Astrocyte (in vitro differentiated cells and primary cell): ENCODE results near the gene E4F1. TPM values are rescaled to one million over a fixed set of nuclear protein-coding genes. Genes with fewer than 3 reads are reported as not detected.

Source experiments
- DNase-seq: peaks from one replicate; pipeline ENCODE4 v3.0.0-alpha.2; 2010; ENCODE audit warnings: low read depth
- FAIRE-seq: peaks from 2 replicates; lab custom pipeline; 2011; peaks lifted over from hg19 to GRCh38; lab: Jason Lieb, UNC
- H2AFZ ChIP-seq: 2 replicates; pipeline ENCODE4 v1.6.0; 2012; ENCODE audit warnings: low read depth, low read length, inconsistent platforms
- H3K27ac ChIP-seq: 2 replicates; pipeline ENCODE4 v1.5.1; 2011; ENCODE audit warnings: low read depth, low read length, inconsistent platforms
- H3K27me3 ChIP-seq: 2 replicates; pipeline ENCODE4 v1.6.0; 2011; ENCODE audit warnings: low read length, inconsistent platforms; ENCODE audit not compliant: insufficient read depth
- H3K36me3 ChIP-seq: 2 replicates; pipeline ENCODE4 v1.5.1; 2011; ENCODE audit warnings: low read length, inconsistent platforms; ENCODE audit not compliant: insufficient read depth
- H3K4me1 ChIP-seq: 2 replicates; pipeline ENCODE4 v1.5.1; 2011; ENCODE audit warnings: low read length, inconsistent platforms; ENCODE audit not compliant: insufficient read depth
- H3K4me2 ChIP-seq: 2 replicates; pipeline ENCODE4 v1.6.0; 2012; ENCODE audit warnings: low read length, inconsistent platforms
- H3K4me3 ChIP-seq: 2 replicates; pipeline ENCODE4 v1.5.1; 2011; ENCODE audit warnings: low read depth, mild to moderate bottlenecking, low read length, inconsistent platforms; ENCODE audit not compliant: insufficient read depth
- H3K79me2 ChIP-seq: 2 replicates; pipeline ENCODE4 v1.6.0; 2012; ENCODE audit warnings: mild to moderate bottlenecking, low read length, inconsistent platforms; ENCODE audit not compliant: insufficient read depth
- H3K9ac ChIP-seq: 2 replicates; pipeline ENCODE4 v1.6.0; 2012; ENCODE audit warnings: mild to moderate bottlenecking, low read length, inconsistent platforms
- H3K9me3 ChIP-seq: 2 replicates; pipeline ENCODE4 v1.5.1; 2012; ENCODE audit warnings: low read depth, mild to moderate bottlenecking, low read length, inconsistent platforms; ENCODE audit not compliant: insufficient read depth
- H4K20me1 ChIP-seq: 2 replicates; pipeline ENCODE4 v1.6.0; 2012; ENCODE audit warnings: low read length, inconsistent platforms; ENCODE audit not compliant: insufficient read depth
- H3K27ac Mint-ChIP-seq: one replicate; pipeline ENCODE4 v1.8.0; 2021; ENCODE audit warnings: mild to moderate bottlenecking, mixed read lengths; ENCODE audit not compliant: unreplicated experiment
- H3K27me3 Mint-ChIP-seq: one replicate; pipeline ENCODE4 v1.8.0; 2021; ENCODE audit warnings: low read depth, mixed read lengths; ENCODE audit not compliant: unreplicated experiment
- H3K36me3 Mint-ChIP-seq: one replicate; pipeline ENCODE4 v1.8.0; 2021; ENCODE audit warnings: low read depth, mixed read lengths; ENCODE audit not compliant: unreplicated experiment
- H3K4me1 Mint-ChIP-seq: one replicate; pipeline ENCODE4 v1.8.0; 2021; ENCODE audit warnings: low read depth, mixed read lengths; ENCODE audit not compliant: unreplicated experiment
- H3K4me3 Mint-ChIP-seq: one replicate; pipeline ENCODE4 v1.8.0; 2021; ENCODE audit warnings: mild to moderate bottlenecking, moderate library complexity, mixed read lengths; ENCODE audit not compliant: unreplicated experiment
- H3K9me3 Mint-ChIP-seq: one replicate; pipeline ENCODE4 v1.8.0; 2021; ENCODE audit warnings: mild to moderate bottlenecking, mixed read lengths; ENCODE audit not compliant: unreplicated experiment
- CTCF ChIP-seq: IDR thresholded peaks from 2 replicates; pipeline ENCODE4 v1.5.1; 2011; ENCODE audit warnings: low read depth, mild to moderate bottlenecking, inconsistent platforms, low read length, moderate library complexity; ENCODE audit not compliant: insufficient read depth
- EZH2 ChIP-seq: IDR thresholded peaks from 2 replicates; pipeline ENCODE4 v1.6.1; 2012; ENCODE audit warnings: mild to moderate bottlenecking, low read length, inconsistent platforms; ENCODE audit not compliant: insufficient read depth
- total RNA-seq: library from RNA; stranded (reverse); gene quantifications from 2 replicates; pipeline ENCODE4 v1.2.1, GENCODE V29; 2021

Gene E4F1
- total RNA-seq, 1 donor from 2014 or later = 22.8 TPM

- Mint-ChIP-seq H3K9me3 (no peaks in the 10 kb centered on the region), H3K27ac (peak overlapping the region; percentile 10), H3K4me1 (peaks cover 7% of the 10 kb centered on the region), H3K36me3 (peaks cover 6% of the 10 kb centered on the region), H3K4me3 (peak overlapping the region; percentile 73), H3K27me3 (no peaks in the 10 kb centered on the region)
- H3K27me3 ChIP-seq = no peaks in the 10 kb centered on the region
- H3K4me2 ChIP-seq = peak overlapping the region; percentile 36
- no peak overlapping the region for H3K27ac ChIP-seq
- H3K4me1 ChIP-seq = peaks cover 9% of the 10 kb centered on the region
- peak overlapping the region; percentile 10 for H3K9ac ChIP-seq
- H4K20me1 ChIP-seq = peaks cover 68% of the 10 kb centered on the region
- no peak overlapping the region for H3K4me3 ChIP-seq
- TF ChIP-seq CTCF (no peak), EZH2 (no peak)
- FAIRE-seq = no peak
- peaks cover 53% of the 10 kb centered on the region for H3K79me2 ChIP-seq
- H3K9me3 ChIP-seq = no peaks in the 10 kb centered on the region
- H3K36me3 ChIP-seq = peaks cover 2% of the 10 kb centered on the region
- DNase-seq = no peak
- H2AFZ ChIP-seq = no peak overlapping the region
These were observed 2.9 kb downstream of the E4F1 start for GRCh38 chr16:2226245-2226793.

- Mint-ChIP-seq H3K4me3 (no peak overlapping the region), H3K9me3 (no peaks in the 10 kb centered on the region), H3K27me3 (no peaks in the 10 kb centered on the region), H3K27ac (no peak overlapping the region), H3K4me1 (peaks cover 7% of the 10 kb centered on the region), H3K36me3 (peaks cover 6% of the 10 kb centered on the region)
- Histone ChIP-seq H3K4me3 (no peak overlapping the region), H3K4me2 (no peak overlapping the region), H3K36me3 (peaks cover 4% of the 10 kb centered on the region), H4K20me1 (peaks cover 74% of the 10 kb centered on the region), H3K9ac (no peak overlapping the region), H3K9me3 (no peaks in the 10 kb centered on the region), H3K4me1 (peaks cover 9% of the 10 kb centered on the region), H3K27ac (no peak overlapping the region), H2AFZ (no peak overlapping the region), H3K27me3 (no peaks in the 10 kb centered on the region), H3K79me2 (peaks cover 53% of the 10 kb centered on the region)
- no peak for TF ChIP-seq CTCF
- TF ChIP-seq EZH2 = no peak
- FAIRE-seq (no peak), DNase-seq (no peak)
These were observed 3.5 kb downstream of the E4F1 start for GRCh38 chr16:2226918-2227317.

- Mint-ChIP-seq H3K36me3 (peaks cover 6% of the 10 kb centered on the region), H3K27ac (no peak overlapping the region), H3K9me3 (no peaks in the 10 kb centered on the region), H3K4me1 (peaks cover 7% of the 10 kb centered on the region), H3K27me3 (no peaks in the 10 kb centered on the region), H3K4me3 (no peak overlapping the region)
- peaks cover 53% of the 10 kb centered on the region for H3K79me2 ChIP-seq
- peaks cover 9% of the 10 kb centered on the region for H3K4me1 ChIP-seq
- H3K9ac ChIP-seq = no peak overlapping the region
- DNase-seq = no peak
- H3K36me3 ChIP-seq = peaks cover 4% of the 10 kb centered on the region
- peaks cover 75% of the 10 kb centered on the region for H4K20me1 ChIP-seq
- no peaks in the 10 kb centered on the region for H3K27me3 ChIP-seq
- no peaks in the 10 kb centered on the region for H3K9me3 ChIP-seq
- no peak overlapping the region for H3K27ac ChIP-seq
- H3K4me2 ChIP-seq = no peak overlapping the region
- no peak for FAIRE-seq
- no peak for TF ChIP-seq EZH2
- TF ChIP-seq CTCF = no peak
- no peak overlapping the region for H2AFZ ChIP-seq
- H3K4me3 ChIP-seq = no peak overlapping the region
These were observed 4.9 kb downstream of the E4F1 start for GRCh38 chr16:2228161-2228824.
